HG02588 (cell line): ENCODE measurements around the gene PDGFD.

Experiments used
- ATAC-seq: cut with Tn5 transposase; IDR thresholded peaks from one replicate; pipeline ENCODE4 v1.9.1; 2021; ENCODE audit warnings: mild to moderate bottlenecking, moderate library complexity; ENCODE audit not compliant: unreplicated experiment

Gene PDGFD

DNA sequence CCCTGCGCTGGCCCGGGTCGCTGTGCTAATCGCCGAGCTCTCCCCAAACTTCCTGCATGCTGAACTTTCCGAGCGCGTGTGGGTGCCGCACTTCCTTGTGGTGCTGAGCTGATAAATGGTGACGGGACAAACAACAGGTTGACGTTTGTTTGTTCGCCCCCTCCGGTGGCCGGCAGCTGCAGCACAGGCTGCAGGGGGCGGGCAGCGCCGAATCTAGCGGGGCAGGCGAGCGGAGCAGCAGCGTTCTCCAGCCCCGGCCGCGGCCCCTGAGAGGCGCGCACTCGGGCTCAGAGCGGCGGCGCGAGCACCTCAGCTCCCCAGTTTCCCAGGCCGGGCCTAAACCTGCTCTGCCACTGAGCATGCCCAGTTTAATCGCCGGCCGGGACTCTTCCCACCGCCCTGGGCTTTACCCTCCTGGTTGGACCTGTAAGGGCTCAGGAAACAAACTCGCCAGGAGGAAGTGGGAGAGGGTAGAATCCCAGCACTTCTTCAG, at the start of gene PDGFD:
Gene PDGFD, minus strand, starts transcription at position 120 of the 493 bp plus-strand sequence.
- ATAC-seq: peak; percentile 90

DNA sequence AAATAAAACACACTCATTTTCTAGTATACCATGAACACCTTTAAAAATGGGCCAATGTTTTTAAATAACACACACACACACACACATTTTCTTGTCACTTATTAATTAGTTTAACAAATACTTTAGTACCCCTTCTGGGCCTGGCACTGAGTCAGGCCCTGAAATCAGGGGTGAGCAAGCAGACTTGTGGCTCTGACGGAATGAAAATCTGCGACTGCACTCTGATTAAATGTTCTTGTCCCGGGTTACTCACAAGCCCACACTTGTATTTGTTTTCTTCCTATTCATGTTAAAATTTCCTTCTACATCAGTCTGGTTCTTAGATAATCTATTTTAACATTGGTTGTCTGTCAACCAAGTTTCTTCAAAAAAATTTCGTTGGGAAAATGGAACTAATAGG, 43.0 kb upstream of the PDGFD start:
- ATAC-seq: no peak

DNA sequence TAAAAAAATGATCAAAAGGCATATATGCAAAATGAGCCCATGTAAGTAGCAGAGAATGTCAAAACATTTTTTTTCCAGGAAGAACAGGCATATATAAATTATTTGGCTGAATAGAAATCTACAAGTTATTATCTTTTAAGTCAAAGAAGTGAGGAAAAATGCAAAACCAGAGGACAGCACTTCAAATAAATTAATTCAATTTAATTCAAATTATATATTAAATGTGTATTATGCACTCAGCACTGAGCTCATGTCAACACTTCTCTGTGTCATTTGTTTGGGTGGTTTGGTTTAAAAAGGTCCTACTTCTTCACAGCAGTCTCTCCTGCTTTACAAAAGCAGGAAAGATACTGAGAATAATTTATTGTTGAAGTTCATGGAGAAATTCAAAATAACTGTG, 41.9 kb upstream of the PDGFD start:
- ATAC-seq: no peak

DNA sequence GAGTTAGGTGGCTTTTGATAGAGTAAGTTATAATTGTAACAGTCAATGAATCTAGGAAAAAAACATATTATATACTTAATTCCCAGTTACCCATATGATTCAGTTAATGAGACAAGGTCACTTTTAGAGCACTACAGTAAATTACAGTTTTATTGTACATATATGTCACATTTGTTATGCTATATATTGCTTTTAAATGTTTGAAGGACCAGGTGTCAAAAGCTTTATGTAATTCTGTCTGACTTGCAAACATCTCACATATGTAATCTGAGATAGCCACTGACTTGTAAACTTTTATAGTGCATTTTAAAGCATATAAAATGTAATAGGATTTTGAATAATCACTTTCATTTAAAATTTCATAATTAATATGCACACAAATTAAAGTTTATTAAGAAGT, 36.7 kb upstream of the PDGFD start:
- ATAC-seq: no peak

DNA sequence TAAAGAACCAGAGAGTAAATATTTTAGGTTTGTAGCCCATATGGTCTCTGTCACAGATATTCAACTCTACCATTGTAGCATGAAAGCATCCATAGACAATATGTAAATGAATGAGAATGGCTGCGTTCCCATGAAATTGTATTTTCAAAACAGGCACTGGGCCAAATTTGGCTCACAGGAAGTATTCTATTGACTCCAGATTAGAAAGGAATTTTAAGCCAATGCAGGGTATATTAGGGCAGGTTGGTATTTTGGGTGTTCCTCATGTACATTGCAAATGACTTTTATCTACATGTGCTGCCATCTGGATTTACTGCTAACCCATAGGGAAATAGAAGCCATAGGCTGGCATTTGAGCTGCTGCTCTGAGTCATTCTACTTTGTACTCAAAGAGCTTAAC, 35.1 kb upstream of the PDGFD start:
- ATAC-seq: no peak

DNA sequence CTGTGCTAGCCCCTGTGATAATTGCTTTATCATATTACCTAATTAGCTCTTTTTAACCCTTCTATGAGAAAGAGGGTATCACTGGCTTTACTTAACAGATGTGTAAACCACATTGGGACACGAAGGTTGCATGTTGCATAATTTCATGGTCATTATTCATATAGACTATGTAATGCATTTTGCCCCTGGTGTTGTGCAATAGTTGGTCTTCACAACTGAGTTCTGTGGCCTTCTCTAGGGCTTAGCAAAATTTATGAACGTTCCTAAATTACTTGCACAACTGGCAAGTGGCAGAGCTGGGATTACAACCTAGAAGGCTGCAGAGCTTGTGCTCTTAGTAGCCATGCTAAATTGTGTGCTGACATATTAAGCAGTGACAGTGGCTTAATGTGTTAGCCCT, 34.6 kb upstream of the PDGFD start:
- no peak for ATAC-seq

DNA sequence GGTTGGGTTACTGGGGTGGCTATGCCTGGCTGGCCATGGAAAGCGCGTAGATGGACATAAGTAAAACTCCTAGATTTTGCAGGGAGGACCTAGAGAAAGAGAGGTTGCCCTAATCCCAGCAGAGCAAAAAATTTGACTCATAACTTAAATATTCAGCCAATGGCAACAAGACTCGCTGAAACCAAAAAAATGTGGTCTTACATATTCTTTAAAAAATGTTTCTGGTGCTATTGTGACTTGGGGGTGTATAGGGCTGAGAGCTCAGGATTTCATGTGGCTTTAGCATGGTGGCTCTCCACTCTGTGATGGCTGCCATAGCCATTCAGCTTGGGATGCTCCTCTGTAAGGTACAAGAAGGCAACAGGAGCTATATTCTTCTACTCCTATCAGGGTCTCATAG, 27.2 kb upstream of the PDGFD start:
- no peak for ATAC-seq

DNA sequence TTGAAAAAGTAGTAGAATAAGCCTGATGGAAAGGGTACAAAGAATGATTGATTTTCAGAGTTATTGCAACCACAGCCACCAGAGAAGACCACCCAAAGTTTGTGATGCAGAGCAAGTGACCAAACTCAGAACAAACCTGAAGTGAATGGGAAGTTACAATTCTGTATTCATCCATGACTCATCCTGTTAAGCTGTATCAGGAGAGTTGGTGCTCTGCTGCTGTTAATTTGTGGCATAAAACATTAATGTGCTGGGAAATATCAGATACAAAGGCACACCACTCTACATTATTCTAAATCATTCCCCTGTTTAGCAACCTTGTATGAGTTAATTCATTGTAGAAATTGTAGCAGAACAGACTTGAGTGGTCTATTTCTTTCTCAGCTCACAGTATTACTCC, 19.6 kb upstream of the PDGFD start:
- no peak for ATAC-seq

DNA sequence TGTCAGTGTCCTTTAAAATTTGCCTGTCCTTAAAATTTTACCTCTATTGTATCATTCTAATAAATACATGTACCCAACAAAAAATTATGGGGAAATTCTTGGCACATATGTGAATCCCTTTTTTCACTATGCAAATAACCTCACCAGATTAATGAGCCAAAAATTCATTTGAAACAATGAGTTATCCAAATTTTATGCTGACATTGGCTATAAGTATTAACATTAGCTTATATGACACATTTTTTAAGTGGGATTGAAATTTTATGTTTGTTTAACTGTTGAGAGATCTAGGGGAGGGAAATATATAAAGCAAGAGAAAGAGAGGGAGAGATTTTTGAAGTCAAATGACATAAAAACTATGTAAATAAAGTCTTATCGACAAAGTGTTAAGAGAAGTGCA, 11.8 kb upstream of the PDGFD start:
- no peak for ATAC-seq

DNA sequence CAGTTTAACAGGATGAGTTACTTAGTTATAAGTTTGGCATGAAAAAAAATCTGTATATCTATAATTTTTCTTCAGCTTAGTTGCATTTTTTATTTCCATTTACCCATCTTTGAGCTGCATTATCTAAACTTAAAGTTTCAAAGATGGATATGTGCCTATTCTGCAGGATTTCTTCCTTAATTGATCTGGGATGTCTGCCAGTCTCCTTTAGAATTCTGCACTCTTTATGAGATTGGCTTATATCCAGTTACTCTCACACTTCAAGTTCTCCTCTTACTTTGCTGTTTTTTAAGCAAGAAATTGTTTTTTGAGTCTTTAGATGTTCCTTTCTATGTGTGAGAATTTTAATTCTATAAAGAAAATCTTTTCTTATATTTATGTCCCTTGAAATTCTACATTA, 5.1 kb upstream of the PDGFD start:
- ATAC-seq: no peak

DNA sequence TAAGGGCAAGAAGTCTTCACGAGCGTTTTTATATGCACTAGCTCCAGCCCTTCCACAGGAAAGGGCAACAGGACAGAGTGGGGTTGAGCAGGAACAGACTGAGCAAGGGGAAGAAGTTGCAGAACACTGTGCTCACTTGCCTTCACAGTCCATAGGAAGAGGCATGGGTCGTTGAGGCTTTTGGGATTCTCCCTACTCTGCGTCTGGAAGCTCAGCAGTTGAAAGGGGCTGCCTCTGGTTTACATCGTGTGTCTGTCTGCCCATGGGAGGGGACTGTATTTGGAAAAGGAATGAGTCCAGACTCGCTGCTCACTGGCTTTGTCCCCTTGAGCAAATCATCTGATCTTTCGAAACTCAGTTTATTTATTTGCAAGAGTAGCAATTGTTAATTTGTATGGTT, 1.1 kb upstream of the PDGFD start:
- ATAC-seq: no peak

DNA sequence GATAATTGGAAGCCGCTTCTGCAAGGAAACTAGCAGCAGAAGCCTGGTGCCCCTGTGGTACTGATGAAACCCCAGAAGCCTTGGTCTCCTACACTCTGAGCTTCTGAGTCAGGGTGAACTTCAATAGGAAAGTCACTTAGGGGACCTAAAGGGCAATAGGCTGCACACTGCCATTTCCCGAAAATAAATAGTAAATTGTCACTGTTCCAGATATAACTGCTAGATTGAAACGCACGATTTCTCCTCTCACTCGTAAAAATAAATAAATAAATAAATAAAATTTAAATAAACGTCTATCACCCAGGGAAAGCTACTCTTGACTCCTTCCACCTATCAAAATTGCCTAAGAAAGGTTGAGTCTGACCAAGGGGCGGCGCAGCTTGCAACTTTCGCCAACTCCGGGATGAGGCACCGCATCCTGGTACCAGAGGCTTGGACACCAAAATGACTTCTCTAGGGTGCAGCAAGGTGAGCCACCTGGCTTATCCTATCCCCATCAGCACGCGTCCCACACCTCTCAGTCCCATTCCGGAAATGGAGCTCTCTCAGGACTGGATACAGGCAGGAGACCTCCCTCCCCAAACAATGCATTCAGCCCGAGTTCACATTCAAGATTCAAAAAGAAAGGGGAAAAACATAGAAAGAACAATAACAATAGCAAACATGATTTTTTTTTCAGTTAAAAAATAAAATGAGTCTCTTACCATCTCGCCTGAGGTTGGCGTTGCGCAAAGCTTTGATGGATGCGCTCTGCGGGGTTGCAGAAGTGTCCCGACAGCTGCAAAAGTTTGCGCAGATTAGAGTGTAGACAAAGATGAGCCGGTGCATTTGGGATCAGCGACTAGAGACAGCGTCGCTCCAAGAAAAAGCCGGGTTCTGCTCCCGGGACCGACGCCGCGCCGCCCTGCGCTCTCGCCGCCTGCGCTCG, 583 bp downstream of the PDGFD start:
- peak; percentile 12 for ATAC-seq

DNA sequence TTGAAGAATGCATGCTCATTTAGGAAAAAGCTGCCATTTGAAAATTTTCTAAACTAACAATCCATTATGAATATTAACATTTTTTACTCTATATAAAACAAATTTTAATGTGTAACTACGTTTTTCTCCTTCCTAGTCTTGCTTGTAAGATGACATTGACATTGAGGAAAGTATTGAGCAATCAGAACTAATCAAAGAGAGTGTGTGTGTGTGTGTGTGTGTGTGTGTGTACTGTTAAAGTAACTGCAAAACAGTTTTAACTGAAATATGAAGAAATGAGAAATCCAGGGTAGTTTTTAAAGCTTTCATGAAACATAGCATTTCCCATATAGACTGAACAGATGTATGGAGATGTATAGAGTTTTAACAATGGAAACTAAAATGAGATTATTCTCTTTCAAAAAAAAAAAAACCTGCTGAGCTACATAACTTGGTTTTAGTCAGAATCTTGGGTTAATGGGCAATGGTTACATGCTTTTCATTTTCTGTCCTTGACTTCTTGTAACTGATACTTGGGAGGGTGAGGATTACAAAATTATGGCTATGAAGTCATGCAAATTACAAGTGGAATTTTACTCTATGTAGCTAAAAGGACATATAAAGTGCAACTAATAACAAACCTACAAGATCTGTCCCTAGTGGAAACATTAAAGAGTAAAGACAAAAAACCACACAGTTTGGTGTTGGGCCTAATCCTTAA, 2.0 kb downstream of the PDGFD start:
- no peak for ATAC-seq

DNA sequence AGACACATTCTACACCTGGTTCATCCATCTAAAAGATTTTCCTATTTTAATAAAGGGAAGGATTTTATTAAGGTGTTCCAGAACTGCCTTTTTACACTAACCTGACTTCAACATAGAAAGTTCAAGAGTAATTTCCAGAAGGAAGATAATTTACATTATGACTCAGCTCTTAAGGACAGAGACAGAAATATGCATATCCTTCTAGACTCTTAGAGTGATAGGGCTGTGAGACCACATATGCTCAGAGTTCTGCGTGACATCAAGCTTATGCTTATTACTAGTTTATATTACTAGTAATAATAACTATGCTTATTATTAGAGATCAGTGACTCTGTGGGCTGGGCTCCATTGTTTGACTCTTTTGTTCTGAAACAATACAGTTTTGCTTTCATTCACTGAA, 4.6 kb downstream of the PDGFD start:
- ATAC-seq: no peak

DNA sequence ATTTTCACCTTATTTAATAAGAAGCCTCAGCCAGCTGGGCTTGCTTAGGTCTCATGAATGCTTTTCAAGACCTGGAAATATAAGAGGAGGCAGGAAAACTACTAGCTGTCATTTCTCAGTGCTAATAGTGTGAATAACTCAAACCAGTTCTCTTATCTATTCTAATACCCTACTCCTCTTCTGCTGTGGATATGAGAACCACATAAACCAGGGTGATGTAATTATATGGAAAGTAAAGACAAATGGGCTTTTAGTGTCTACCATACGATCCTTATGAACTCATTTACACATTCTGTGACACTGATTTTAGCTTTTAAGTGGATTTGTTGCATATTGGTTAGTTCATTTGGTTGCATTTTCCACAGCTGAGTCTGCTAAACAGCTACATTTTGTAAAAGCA, 8.6 kb downstream of the PDGFD start:
- no peak for ATAC-seq

DNA sequence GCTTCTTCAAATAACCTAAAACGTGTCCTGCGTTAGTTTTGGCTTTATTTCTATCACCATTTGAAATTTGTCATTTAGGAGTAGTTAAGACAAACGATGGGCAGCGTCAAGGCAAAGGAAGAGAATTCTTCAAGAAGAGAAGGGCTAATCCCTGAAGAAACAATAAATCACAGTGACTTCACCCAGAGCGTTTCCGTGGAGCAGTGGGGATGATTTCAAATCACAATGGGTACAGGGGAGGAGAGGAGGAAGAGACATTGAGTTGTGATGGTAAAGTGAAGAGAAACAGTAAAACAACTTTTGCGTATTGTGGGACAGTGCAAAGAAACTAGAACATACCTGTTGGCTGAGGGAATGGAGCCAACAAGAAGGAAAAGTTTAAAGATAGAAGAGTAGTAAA, 9.7 kb downstream of the PDGFD start:
- ATAC-seq: no peak

DNA sequence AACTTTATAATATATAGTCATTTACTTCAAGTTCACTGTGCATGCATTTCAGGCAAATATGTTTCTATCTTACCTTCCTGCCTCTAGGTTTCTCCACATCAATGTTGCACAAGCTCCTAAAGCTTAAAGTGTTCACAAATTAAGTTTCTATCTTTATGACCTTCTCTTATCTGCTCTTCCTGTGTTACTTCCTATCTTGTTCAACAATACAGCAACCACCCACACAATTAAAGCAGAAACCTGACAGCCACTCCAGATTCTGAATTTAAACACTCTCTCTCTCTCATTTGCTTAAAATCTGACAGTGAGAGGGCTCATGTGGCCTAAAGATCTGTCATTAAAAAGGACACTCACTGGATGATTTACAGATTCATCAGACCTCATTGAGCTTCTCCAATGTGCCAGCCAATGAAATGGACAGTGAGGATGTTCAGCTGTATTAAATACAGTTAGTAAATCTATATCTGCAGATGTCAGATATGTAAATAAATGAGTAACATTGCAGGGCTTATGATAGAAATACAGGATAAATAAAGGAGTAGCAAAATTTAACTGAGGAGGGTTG, 10.9 kb downstream of the PDGFD start:
- ATAC-seq: peak; percentile 69

DNA sequence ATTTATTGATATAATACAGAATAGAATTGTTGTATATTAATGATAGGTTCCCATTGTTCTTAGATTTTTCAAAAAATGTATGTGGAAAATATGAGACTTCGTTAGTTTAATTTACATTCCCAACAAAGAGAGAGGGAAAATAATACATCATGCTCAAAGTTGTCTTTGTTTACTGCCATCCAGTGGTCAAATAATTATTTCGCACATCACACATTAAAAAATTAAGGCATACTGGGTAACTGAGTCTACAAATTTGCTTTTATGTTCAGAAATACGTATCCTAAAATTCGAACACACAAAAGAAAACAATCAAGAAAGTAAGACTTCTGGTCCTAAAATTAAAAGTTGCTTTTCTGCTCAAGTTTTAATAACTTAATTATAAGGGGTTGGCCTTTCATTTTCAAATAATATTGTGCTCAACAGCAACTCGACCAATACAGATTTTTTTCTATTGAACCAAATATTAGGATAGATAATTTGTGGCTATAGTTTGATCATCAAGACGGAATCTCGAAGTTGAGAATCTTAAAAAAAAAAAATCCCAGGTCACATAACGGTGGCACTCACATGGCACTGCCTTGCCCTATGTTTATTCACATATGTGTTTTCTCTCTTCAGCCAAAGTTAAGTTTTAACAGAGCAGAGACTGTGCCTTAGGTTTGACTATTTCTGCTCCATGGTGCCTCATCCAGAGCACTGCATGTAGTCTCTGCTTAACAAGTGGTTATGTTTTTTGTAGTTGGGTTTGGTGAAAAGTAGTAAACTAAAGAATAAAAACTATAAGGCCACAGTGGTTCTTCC, 12.3 kb downstream of the PDGFD start:
- ATAC-seq: no peak

DNA sequence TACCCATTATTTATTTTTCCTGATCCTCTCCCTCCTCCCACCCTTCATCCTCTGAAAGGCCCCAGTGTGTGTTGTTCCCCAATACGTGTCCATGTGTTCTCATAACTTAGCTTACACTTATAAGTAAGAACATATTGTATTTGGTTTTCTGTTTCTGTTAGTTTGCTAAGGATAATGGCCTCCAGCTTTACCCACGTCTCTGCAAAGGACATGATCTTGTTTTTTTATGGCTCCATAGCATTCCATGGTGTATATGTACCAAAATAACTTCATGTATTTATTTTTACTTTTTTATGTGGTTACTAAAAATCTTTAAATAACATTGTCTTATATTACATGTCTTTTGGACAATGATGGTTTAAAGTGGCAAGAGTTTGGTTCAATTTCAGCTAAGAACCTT, 15.2 kb downstream of the PDGFD start:
- no peak for ATAC-seq

DNA sequence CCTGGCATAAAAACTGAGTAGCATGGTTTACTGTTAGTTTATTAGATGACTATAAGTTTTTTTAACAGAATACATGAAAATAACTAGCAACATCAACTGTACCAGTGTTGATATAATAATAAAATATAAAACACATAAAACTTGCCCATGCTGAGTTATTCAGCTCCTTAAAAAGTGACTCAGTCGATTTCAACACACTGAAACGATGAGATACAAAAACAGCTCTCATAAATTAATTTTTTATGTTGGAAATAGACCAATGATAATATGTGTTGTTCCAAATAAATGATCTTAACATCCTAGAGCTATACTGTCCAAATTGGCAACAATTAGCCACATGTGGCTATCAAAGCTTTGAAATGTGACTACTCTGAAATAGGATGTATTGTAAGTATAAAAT, 15.9 kb downstream of the PDGFD start:
- no peak for ATAC-seq

DNA sequence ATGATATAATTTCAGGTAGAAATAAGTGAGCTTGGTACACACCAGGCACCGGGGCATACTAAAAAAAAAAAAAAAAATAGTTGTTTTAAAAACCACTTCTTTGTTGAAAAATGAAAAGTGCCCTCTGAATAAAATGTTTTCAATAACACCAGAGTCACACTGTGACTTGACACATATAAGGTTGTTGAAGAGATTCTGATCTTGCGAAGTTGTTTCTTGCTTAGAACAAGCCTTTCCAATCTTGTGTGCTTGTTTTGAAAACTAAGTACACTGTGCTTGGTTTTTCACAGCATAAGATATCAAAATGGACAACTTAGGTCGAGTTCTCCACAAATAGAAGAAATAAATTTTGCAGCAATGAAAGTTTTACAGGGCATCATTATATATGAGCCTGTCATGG, 17.0 kb downstream of the PDGFD start:
- no peak for ATAC-seq
